ENCODE measurements around the gene CDH16. TPM values are rescaled to one million over a fixed set of nuclear protein-coding genes. Genes with fewer than 3 reads are reported as not detected.
A peak's percentile ranks its signal among the peaks of the same experiment; 100 is the strongest.
"Not testable (repeated sequence)": the region's sequence is repeated elsewhere in the genome, so short reads cannot be mapped to it uniquely, and the experiment has no call there.

Gene CDH16
- total RNA-seq, 1 experiment from 2014 or later: not detected

DNA sequence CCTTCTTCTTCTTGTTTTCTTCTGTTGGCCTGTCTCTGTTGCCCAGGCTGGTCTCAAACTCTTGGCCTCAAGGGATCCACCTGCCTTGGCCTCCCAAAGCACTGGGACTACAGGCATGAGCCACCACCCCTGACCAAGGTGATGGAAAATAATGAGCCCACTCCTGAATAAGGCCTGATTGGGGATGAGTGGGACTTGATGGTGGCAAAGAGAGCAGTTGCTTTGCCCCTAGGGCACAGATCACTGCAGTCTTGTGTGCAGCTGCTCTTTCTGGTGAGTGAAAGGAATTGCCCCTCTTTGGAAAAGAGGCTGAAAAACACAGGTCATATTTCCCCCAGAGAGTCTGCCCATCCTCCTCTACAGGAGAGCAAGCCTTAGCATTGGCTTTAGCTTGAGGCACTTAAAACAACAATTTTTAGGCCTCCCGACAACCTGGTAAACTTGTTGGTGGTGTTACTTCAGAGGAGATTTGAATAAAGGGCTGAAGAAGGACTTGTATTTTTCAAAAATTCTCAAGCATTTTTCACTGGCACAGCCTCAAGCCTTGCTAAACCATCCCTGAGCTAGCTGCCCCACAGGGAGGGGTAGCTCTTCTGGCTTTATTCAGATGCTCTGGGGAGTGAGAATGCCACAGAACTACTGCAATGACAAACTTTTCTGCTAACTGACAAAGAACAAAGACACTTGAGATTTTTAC is 44.5 kb downstream of the CDH16 start:
- H3K27me3 ChIP-seq: no peaks in the 10 kb centered on the region
- peak; percentile 87 to 94 for DNase-seq
- peaks cover 26% of the 10 kb centered on the region for H3K4me1 ChIP-seq
- H3K36me3 ChIP-seq: no peaks in the 10 kb centered on the region
- H3K9me3 ChIP-seq (replicated peaks): no peaks in the 10 kb centered on the region
- peak overlapping the region; percentile 44 for H3K27ac ChIP-seq
- peak overlapping the region; percentile 9 for H3K4me3 ChIP-seq

DNA sequence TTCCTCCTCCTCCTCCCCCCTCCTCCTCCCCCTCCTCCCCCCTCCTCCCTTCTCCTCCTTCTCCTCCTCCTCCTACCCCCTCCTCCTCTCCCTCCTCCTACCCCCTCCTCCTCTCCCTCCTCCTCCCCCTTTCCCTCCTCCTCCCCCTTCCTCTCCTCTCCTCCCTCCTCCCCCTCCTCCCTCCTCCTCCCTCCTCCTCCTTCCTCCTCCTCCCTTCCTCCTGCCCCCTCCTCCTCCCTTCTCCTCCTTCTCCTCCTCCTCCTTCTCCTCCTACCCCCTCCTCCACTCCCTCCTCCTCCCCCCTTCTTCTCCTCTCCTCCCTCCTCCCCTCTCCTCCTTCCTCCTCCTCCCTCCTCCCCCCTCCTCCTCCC is 45.0 kb downstream of the CDH16 start:
- no peak for DNase-seq
- H3K27ac ChIP-seq: no peak overlapping the region

DNA sequence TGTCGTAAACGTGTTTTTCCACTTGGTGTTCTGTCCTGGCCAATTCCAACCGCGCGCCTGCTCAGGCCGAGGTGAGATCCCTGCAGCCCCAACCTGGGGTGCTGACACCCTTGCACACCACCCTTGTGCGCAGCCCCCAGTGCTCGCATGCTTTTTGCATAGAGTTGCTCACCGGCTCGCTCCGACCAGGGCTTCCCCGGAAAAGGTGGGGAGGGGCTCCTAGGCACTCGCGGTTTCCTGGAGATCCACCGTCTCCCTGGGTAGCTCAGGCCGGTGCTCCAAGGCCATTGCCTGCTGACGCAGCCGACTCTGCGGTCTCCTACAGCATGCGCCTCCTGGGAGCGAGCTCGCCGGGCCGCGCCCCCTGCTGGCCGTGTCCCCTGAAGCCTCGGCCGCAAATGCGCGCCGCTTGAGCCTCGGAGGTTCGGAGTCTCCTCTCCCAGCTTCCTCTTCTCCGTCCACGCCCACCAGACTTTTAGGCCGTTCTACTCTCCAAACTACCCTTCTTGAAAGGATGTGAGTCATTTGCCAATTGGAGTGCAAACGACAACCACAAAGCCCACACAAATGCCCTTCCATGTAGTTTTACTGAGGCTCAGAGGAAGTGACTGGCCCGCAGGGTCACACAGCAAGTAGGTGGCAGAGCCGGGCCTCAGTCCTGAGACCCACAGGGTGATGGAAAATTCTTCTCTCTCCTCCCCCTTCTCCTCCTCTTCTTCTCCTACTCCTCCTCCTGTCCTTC is 45.6 kb downstream of the CDH16 start:
- Histone ChIP-seq H3K27ac (no peak overlapping the region), H3K9me3 (replicated peaks) (no peaks in the 10 kb centered on the region), H3K4me1 (peaks cover 20% of the 10 kb centered on the region), H3K27me3 (no peaks in the 10 kb centered on the region), H3K36me3 (no peaks in the 10 kb centered on the region), H3K4me3 (peak overlapping the region; percentile 28)
- peak; percentile 93 to 94 for DNase-seq

More for the DNA sequence above, 45.0 kb downstream of the CDH16 start:
- no peaks in the 10 kb centered on the region for H3K36me3 ChIP-seq
- no peak overlapping the region for H3K4me3 ChIP-seq
- no peaks in the 10 kb centered on the region for H3K9me3 ChIP-seq (replicated peaks)
- peaks cover 26% of the 10 kb centered on the region for H3K4me1 ChIP-seq
- no peaks in the 10 kb centered on the region for H3K27me3 ChIP-seq

DNA sequence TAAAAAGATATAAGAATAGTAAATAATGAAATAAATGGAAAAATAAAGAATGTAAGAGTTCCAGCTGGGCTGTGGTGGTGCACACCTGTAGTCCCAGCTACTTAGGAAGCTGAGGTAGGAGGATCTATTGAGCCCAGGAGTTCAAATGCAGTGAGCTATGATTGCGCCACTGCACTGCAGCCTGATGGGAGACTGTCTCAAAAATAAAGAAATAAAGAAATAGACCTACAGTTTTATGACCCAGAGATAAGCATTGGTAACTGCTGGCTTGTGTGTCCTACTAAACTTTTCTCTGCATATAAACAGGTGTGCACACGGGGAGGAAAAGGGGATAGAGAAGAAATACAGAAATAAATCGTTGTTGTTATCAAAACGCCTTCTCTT is 46.1 kb downstream of the CDH16 start:
- no peak for DNase-seq
- Histone ChIP-seq H3K9me3 (replicated peaks) (no peaks in the 10 kb centered on the region), H3K27ac (no peak overlapping the region), H3K4me3 (peak overlapping the region; percentile 28), H3K36me3 (no peaks in the 10 kb centered on the region), H3K4me1 (peaks cover 16% of the 10 kb centered on the region), H3K27me3 (no peaks in the 10 kb centered on the region)

DNA sequence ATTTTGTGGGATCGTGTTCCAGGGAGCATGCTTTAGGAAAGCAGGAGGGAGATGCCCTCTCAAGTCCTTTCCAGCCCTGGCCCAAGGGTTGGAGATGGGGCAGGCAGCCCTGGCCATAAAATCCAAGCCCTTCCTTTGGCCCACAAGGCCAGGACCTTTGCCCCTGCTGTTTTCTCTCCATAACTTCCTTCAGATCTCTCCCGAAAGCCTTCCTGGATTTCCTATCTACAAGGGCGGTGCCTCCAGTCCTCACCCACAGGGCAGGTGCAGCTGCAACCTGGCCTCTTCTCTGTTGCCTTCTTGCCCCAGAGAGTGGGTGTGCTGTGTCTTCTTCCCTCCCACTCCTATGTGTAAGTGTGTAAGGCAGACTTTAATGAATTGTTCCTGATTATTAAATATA is 46.8 kb downstream of the CDH16 start:
- H3K9me3 ChIP-seq (replicated peaks): no peaks in the 10 kb centered on the region
- no peaks in the 10 kb centered on the region for H3K27me3 ChIP-seq
- no peak overlapping the region for H3K27ac ChIP-seq
- H3K4me3 ChIP-seq: no peak overlapping the region
- H3K4me1 ChIP-seq: peaks cover 16% of the 10 kb centered on the region
- no peak for DNase-seq
- H3K36me3 ChIP-seq: no peaks in the 10 kb centered on the region

DNA sequence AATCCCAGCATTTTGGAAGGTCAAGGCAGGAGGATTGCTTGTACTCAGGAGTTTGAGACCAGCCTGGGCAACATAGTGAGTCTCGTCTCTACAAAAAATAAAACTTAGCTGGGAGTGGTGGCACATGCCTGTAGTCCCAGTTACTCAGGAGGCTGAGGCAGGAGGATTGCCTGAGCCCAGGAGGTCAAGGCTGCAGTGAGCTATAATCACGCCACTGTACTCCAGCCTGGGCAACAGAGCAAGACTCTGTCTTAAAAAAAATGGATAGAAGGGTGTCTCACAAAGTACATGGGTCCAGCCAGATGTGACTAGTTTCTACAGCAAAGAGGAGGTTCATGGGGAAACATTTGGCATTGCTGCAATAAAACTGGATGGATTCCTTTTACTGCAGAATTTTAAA is 47.3 kb downstream of the CDH16 start:
- H3K9me3 ChIP-seq (replicated peaks); H3K27me3 ChIP-seq; H3K4me3 ChIP-seq; H3K27ac ChIP-seq; DNase-seq; H3K36me3 ChIP-seq: not testable (repeated sequence)
- H3K4me1 ChIP-seq: peaks cover 16% of the 10 kb centered on the region

DNA sequence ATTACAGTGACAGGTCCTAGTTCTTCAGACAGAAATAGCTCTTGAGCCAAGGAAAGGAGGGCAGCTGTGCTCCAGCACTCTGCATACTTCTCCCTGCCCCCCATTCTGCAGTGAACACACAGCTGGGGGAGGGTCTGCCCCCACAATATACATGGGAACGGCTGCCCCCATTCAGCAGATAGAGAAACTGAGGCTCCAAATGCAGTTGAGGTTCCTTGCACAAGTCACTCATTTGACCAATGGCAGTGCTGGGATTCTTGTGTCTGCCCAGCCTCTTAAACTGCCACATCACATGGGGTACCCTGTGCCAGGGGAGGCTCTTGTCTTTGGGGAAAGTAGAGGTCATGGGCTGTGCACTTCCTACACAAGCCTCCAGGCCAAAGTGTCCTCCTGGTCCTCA is 49.3 kb downstream of the CDH16 start:
- H3K36me3 ChIP-seq: no peaks in the 10 kb centered on the region

DNA sequence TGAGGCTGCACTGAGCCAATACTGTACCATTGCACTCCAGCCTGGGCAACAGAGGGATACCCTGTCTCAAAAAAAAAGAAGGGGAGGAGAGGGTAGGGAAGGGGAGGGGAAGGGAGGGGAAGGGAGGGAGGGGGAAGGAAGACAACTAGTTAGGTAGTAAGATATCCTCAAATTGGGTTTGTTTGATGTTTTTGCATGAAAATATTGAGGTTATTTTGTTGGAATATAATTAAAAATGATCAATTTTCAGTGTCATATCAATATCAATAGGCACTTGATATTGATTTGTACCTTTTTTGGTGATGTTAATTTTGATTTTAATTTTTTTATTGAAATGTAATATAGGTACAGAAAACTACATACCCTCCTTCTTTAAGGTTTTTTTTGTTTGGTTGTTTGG is 55.0 kb downstream of the CDH16 start:
- H3K4me3 ChIP-seq: no peak overlapping the region
- H3K9me3 ChIP-seq (replicated peaks): no peaks in the 10 kb centered on the region
- H3K27ac ChIP-seq: no peak overlapping the region
- no peaks in the 10 kb centered on the region for H3K36me3 ChIP-seq
- H3K27me3 ChIP-seq: no peaks in the 10 kb centered on the region
- no peak for DNase-seq
- H3K4me1 ChIP-seq: peaks cover 5% of the 10 kb centered on the region

More for the DNA sequence above, 49.3 kb downstream of the CDH16 start:
- Histone ChIP-seq H3K4me3 (no peak overlapping the region), H3K4me1 (peaks cover 5% of the 10 kb centered on the region), H3K27me3 (no peaks in the 10 kb centered on the region), H3K27ac (no peak overlapping the region), H3K9me3 (replicated peaks) (no peaks in the 10 kb centered on the region)
- DNase-seq: no peak

DNA sequence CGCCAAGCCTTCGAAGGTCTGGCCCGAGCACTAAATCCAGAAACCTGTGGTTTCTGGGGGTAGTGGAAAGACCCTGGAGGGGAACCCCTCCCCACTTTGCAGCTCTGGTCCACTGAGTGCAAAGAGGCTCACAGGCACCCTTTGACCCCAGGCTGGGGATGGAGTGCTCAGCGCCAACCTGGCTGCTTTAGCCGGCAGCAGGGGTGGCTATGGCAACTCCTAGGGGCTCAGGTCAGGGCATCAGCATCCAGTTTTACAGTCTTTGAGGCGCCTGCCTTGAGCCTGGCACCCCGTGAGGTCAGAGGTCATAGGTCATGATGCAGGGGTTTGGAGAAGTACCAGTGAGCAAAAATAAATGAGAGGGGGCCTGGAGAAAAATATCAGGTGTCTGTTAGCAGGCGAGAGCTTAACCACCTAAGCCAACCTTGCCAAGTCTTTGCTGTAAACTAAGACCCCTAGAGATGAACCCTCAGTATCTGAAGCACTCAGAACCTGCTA is 56.6 kb downstream of the CDH16 start:
- H3K36me3 ChIP-seq: no peaks in the 10 kb centered on the region
- no peak overlapping the region for H3K4me3 ChIP-seq
- no peak for DNase-seq
- peaks cover 5% of the 10 kb centered on the region for H3K4me1 ChIP-seq
- no peaks in the 10 kb centered on the region for H3K9me3 ChIP-seq (replicated peaks)
- no peaks in the 10 kb centered on the region for H3K27me3 ChIP-seq
- no peak overlapping the region for H3K27ac ChIP-seq

DNA sequence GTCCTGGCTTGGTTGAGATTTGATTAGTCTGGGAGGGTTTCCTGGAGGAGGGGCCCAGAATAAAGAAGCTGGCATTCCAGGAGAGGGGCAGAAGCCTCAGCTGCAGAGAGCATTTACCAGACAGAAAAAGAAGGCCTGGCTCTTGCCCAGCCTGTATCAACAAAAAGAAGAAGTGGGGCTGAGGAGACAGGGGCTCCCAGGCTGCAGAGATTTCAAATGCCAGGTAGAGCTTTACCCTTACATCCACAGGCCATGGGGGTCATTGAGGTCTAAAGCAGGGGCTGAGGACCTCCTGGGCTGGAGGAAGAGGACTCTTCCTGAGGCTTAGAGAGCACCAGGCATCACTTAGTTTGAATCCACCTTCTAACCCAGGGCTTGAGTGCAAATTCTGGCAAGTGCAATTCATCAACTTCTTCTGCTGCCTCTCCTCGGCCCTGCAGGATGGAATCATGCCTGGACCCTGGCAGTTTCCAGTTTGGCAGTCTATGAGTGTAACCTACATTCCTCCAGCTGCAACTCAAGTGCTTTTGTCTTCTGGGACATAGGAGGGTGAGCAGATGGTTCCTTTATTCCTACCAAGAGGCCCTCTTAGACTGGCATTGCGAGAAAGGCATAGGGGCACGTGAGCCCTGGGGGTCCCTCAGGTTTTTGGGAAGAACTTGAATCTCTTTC is 59.2 kb downstream of the CDH16 start:
- Histone ChIP-seq H3K27ac (no peak overlapping the region), H3K27me3 (no peaks in the 10 kb centered on the region), H3K36me3 (no peaks in the 10 kb centered on the region), H3K4me3 (no peak overlapping the region), H3K9me3 (replicated peaks) (no peaks in the 10 kb centered on the region), H3K4me1 (peaks cover 5% of the 10 kb centered on the region)
- DNase-seq: no peak

DNA sequence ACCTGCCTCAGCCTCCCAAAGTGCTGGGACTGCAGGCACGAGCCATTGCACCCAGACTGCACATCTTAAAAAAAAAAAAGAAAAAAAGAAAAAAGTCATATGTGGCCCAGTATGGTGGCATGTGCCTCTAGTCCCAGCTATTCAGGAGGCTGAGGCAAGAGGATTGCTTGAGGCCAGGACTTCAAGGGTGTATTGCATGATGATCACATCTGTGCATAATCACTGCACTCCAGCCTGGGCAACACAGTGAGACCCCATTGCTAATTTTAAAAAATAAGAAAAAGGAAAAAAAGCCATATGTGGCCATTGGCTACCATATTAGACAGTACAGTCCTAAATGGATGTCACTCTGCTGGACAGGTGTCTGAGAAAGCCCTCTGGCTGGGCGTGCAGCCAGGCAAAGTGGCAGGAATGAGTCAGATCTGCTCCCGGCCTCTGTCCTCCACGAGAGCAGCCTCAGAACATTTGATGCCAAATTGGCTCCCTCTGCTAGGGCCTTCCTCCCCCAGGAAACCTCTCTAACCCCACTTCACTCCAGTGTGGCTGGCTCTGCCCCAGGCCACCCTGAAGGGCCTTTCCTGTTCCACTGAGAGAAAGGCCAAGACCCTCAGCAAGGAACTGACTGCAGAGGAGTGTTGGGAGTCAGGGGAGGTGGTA is 59.8 kb downstream of the CDH16 start:
- peak; percentile 78 to 84 for DNase-seq
- H3K27ac ChIP-seq: no peak overlapping the region
- no peaks in the 10 kb centered on the region for H3K27me3 ChIP-seq
- H3K36me3 ChIP-seq: no peaks in the 10 kb centered on the region
- no peak overlapping the region for H3K4me3 ChIP-seq
- peaks cover 5% of the 10 kb centered on the region for H3K4me1 ChIP-seq
- no peaks in the 10 kb centered on the region for H3K9me3 ChIP-seq (replicated peaks)

Other genes with a start within 250 kb of the CDH16 start
- 27.3 and 29.4 TPM in 2 replicates for gene CMTM4, start 222.1 kb downstream of the CDH16 start, total RNA-seq (2014; rRNA removed; shearing (Covaris generic))
- gene DYNC1LI2, start 167.3 kb downstream of the CDH16 start, total RNA-seq (2014; rRNA removed; shearing (Covaris generic)): 131 and 158 TPM in 2 replicates
- not detected in 2 replicates for gene TERB1, start 117.3 kb downstream of the CDH16 start, total RNA-seq (2014; rRNA removed; shearing (Covaris generic))
- 168 and 195 TPM in 2 replicates for gene NAE1, start 87.9 kb downstream of the CDH16 start, total RNA-seq (2014; rRNA removed; shearing (Covaris generic))
- gene CA7, start 74.5 kb downstream of the CDH16 start, total RNA-seq (2014; rRNA removed; shearing (Covaris generic)): not detected in 2 replicates
- 13.8 and 18.1 TPM in 2 replicates for gene PDP2, start 38.4 kb downstream of the CDH16 start, total RNA-seq (2014; rRNA removed; shearing (Covaris generic))
- 0.30 and 0.49 TPM in 2 replicates for gene RRAD, start 6.7 kb upstream of the CDH16 start, total RNA-seq (2014; rRNA removed; shearing (Covaris generic))
- 135 and 146 TPM in 2 replicates for gene CIAO2B, start 15.5 kb upstream of the CDH16 start, total RNA-seq (2014; rRNA removed; shearing (Covaris generic))
- 25.2 and 25.7 TPM in 2 replicates for gene CES2, start 16.6 kb upstream of the CDH16 start, total RNA-seq (2014; rRNA removed; shearing (Covaris generic))
- 0.08 TPM in 2 replicates for gene CES3, start 42.4 kb upstream of the CDH16 start, total RNA-seq (2014; rRNA removed; shearing (Covaris generic))
- not detected in 2 replicates for gene CES4A, start 69.7 kb upstream of the CDH16 start, total RNA-seq (2014; rRNA removed; shearing (Covaris generic))
- 136 and 151 TPM in 2 replicates for gene CBFB, start 110.3 kb upstream of the CDH16 start, total RNA-seq (2014; rRNA removed; shearing (Covaris generic))
- gene PHAF1, start 191.1 kb upstream of the CDH16 start, total RNA-seq (2014; rRNA removed; shearing (Covaris generic)): 39.5 and 45.2 TPM in 2 replicates
- 13.1 and 14.6 TPM in 2 replicates for gene B3GNT9, start 232.1 kb upstream of the CDH16 start, total RNA-seq (2014; rRNA removed; shearing (Covaris generic))
- gene TRADD, start 241.0 kb upstream of the CDH16 start, total RNA-seq (2014; rRNA removed; shearing (Covaris generic)): 4.8 and 6.1 TPM in 2 replicates
- 4.0 and 5.7 TPM in 2 replicates for gene FBXL8, start 241.1 kb upstream of the CDH16 start, total RNA-seq (2014; rRNA removed; shearing (Covaris generic))
- gene HSF4, start 245.9 kb upstream of the CDH16 start, total RNA-seq (2014; rRNA removed; shearing (Covaris generic)): 2.8 and 4.9 TPM in 2 replicates

All from SJCRH30 (cell line).